T-helper 1 cell treated with Interleukin-12 subunit alpha and Interleukin-12 subunit beta and Interleukin-4 antibody, amounts not matched to agents 30 ng/mL and 1 ng/mL, for 36 hours (primary cell): ENCODE data around the gene VWA2. TPM values are rescaled to one million over a fixed set of nuclear protein-coding genes. Genes with fewer than 3 reads are reported as not detected.

Source experiments
- intact Hi-C: fragments of 100-400 bp; cut with micrococcal nuclease; formaldehyde crosslinking; loops from one replicate; pipeline ENCODE4 v1.15.1; 2024
- total RNA-seq: library from RNA; stranded (reverse); gene quantifications from 2 replicates; pipeline ENCODE4 v1.2.3, GENCODE V29; 2022

Gene VWA2
- total RNA-seq, 1 donor from 2014 or later: not detected

GRCh38 chr10:114246679-114247305, 7.7 kb downstream of the VWA2 start:
- intact Hi-C loops: no loop called here

- intact Hi-C loops: no loop called here
Measured at GRCh38 chr10:114250236-114250635, 11.2 kb downstream of the VWA2 start.

- intact Hi-C loops: no loop called here
Measured at GRCh38 chr10:114250716-114251115, 11.7 kb downstream of the VWA2 start.

GRCh38 chr10:114252092-114252491, 13.0 kb downstream of the VWA2 start:
- intact Hi-C loops: no loop called here

- intact Hi-C loops: no loop called here
Measured at GRCh38 chr10:114252883-114253282, 13.8 kb downstream of the VWA2 start.

GRCh38 chr10:114255227-114255626, 16.2 kb downstream of the VWA2 start:
- intact Hi-C loops: no loop called here

- intact Hi-C loops: no loop called here
Measured at GRCh38 chr10:114256008-114256765, 17.1 kb downstream of the VWA2 start.

- intact Hi-C loops: no loop called here
Measured at GRCh38 chr10:114256822-114257221, 17.8 kb downstream of the VWA2 start.

GRCh38 chr10:114257498-114257897, 18.4 kb downstream of the VWA2 start:
- intact Hi-C loops: no loop called here

- intact Hi-C loops: no loop called here
Measured at GRCh38 chr10:114258274-114258840, 19.3 kb downstream of the VWA2 start.

GRCh38 chr10:114259824-114260223, 20.8 kb downstream of the VWA2 start:
- intact Hi-C loops: no loop called here

GRCh38 chr10:114260366-114260765, 21.3 kb downstream of the VWA2 start:
- intact Hi-C loops: no loop called here

GRCh38 chr10:114261076-114261475, 22.0 kb downstream of the VWA2 start:
- intact Hi-C loops: no loop called here

GRCh38 chr10:114262496-114262895, 23.4 kb downstream of the VWA2 start:
- intact Hi-C loops: no loop called here

GRCh38 chr10:114265392-114266053, 26.5 kb downstream of the VWA2 start:
- intact Hi-C loops: no loop called here

GRCh38 chr10:114266521-114266920, 27.5 kb downstream of the VWA2 start:
- intact Hi-C loops: no loop called here

- intact Hi-C loops: no loop called here
Measured at GRCh38 chr10:114271075-114271778, 32.2 kb downstream of the VWA2 start.

GRCh38 chr10:114271779-114272167, 32.7 kb downstream of the VWA2 start:
- intact Hi-C loops: no loop called here

- intact Hi-C loops: no loop called here
Measured at GRCh38 chr10:114272696-114273095, 33.6 kb downstream of the VWA2 start.

GRCh38 chr10:114273910-114274309, 34.9 kb downstream of the VWA2 start:
- intact Hi-C loops: no loop called here

- intact Hi-C loops: no loop called here
Measured at GRCh38 chr10:114274616-114275453, 35.8 kb downstream of the VWA2 start.
